Lower lobe of right lung (tissue), 2 donors: ENCODE results near the gene LCE1A. TPM values are rescaled to one million over a fixed set of nuclear protein-coding genes. Genes with fewer than 3 reads are reported as not detected.

Experiments used
- ATAC-seq, 2 donors: fragments of 200-7000 bp; cut with Tn5 transposase; one replicate each; pipeline ENCODE4 v1.9.1; 2020 to 2022; ENCODE audit warnings: mild to moderate bottlenecking in 2 of 2, moderate library complexity in 2 of 2
- DNase-seq: peaks from one replicate; pipeline ENCODE4 v3.0.0-alpha.2; 2020
- H3K27ac ChIP-seq: fragments of 200-600 bp; one replicate; pipeline ENCODE4 v1.8.0; 2022
- H3K27me3 ChIP-seq: fragments of 200-600 bp; one replicate; pipeline ENCODE4 v1.8.0; 2022; ENCODE audit warnings: low read depth
- H3K36me3 ChIP-seq: fragments of 200-600 bp; one replicate; pipeline ENCODE4 v1.8.0; 2022; ENCODE audit warnings: mild to moderate bottlenecking
- H3K4me1 ChIP-seq: fragments of 200-600 bp; one replicate; pipeline ENCODE4 v1.8.0; 2022
- H3K4me3 ChIP-seq: fragments of 200-600 bp; one replicate; pipeline ENCODE4 v1.8.0; 2022; ENCODE audit warnings: mild to moderate bottlenecking
- H3K9me3 ChIP-seq: fragments of 200-600 bp; one replicate; pipeline ENCODE4 v1.8.0; 2022
- CTCF ChIP-seq: fragments of 200-600 bp; IDR thresholded peaks from one replicate; pipeline ENCODE4 v1.8.0; 2022; ENCODE audit warnings: antibody characterized with exemption, mild to moderate bottlenecking
- intact Hi-C: fragments of 100-400 bp; cut with DNase I; formaldehyde crosslinking; loops from one replicate; pipeline ENCODE4 v1.11.0; 2022
- total RNA-seq: library from RNA; stranded (reverse); fragmentation: NEBNext Ultra II Directional; extraction: Animal tissue kit (Norgen Biotek cat#: 25700); gene quantifications from one replicate; pipeline ENCODE4 v1.2.1, GENCODE V29; 2021
- donor health status: DM: no; HTN: yes; CAD: no; lungs with severe emphysema.

The LCE1A gene
- total RNA-seq, 1 donor from 2014 or later, result not detected

- no peak for TF ChIP-seq CTCF
Measured at GRCh38 chr1:152796421-152796820, 30.9 kb upstream of the LCE1A start, which contains the start of gene LCE1D. Gene LCE1D (plus strand): TSS chr1:152796721. CDS start chr1:152797795, 1,074 bp downstream.

GRCh38 chr1:152801333-152801732, 25.9 kb upstream of the LCE1A start:
- intact Hi-C loops, result no loop called here
- no peaks in the 10 kb centered on the region for H3K27me3 ChIP-seq
- no peaks in the 10 kb centered on the region for H3K36me3 ChIP-seq
- ATAC-seq (no peak), DNase-seq (no peak)
- no peak overlapping the region for H3K4me3 ChIP-seq
- H3K9me3 ChIP-seq, result no peaks in the 10 kb centered on the region
- H3K4me1 ChIP-seq, result no peaks in the 10 kb centered on the region
- TF ChIP-seq CTCF, result no peak
- no peak overlapping the region for H3K27ac ChIP-seq

More at GRCh38 chr1:152796421-152796820, 30.9 kb upstream of the LCE1A start, which contains the start of gene LCE1D:
- Histone ChIP-seq H3K4me1 (no peaks in the 10 kb centered on the region), H3K27me3 (no peaks in the 10 kb centered on the region), H3K9me3 (no peaks in the 10 kb centered on the region), H3K4me3 (no peak within 1 kb of the TSS), H3K27ac (no peak within 1 kb of the TSS), H3K36me3 (no peaks in the 10 kb centered on the region)
- DNase-seq, result no peak
- intact Hi-C loops, result no loop called here
- peak in 1 of 2 donors; percentile 38 for ATAC-seq

- Histone ChIP-seq H3K9me3 (no peaks in the 10 kb centered on the region), H3K4me1 (no peaks in the 10 kb centered on the region), H3K27me3 (no peaks in the 10 kb centered on the region), H3K36me3 (no peaks in the 10 kb centered on the region), H3K27ac (no peak within 1 kb of the TSS), H3K4me3 (no peak within 1 kb of the TSS)
- no peak for DNase-seq
- intact Hi-C loops, result no loop called here
- TF ChIP-seq CTCF, result no peak
- no peak for ATAC-seq
Measured at GRCh38 chr1:152806576-152806975, 20.7 kb upstream of the LCE1A start, which contains the start of gene LCE1C. Gene LCE1C (minus strand): TSS chr1:152806651. CDS start chr1:152805478, 1,173 bp downstream.

GRCh38 chr1:152811050-152811449, 16.2 kb upstream of the LCE1A start:
- TF ChIP-seq CTCF, result no peak
- H3K27me3 ChIP-seq, result no peaks in the 10 kb centered on the region
- ATAC-seq, result no peak
- DNase-seq, result no peak
- H3K27ac ChIP-seq, result no peak overlapping the region
- no peaks in the 10 kb centered on the region for H3K36me3 ChIP-seq
- intact Hi-C loops, result no loop called here
- no peak overlapping the region for H3K4me3 ChIP-seq
- no peaks in the 10 kb centered on the region for H3K4me1 ChIP-seq
- no peaks in the 10 kb centered on the region for H3K9me3 ChIP-seq

GRCh38 chr1:152811671-152812070, 15.6 kb upstream of the LCE1A start, which contains the start of gene LCE1B:
Gene LCE1B (plus strand): TSS chr1:152811971. CDS start chr1:152812447, 476 bp downstream.
- H3K9me3 ChIP-seq, result no peaks in the 10 kb centered on the region
- no peak for ATAC-seq
- no peak within 1 kb of the TSS for H3K27ac ChIP-seq
- no peak within 1 kb of the TSS for H3K4me3 ChIP-seq
- DNase-seq, result no peak
- no peaks in the 10 kb centered on the region for H3K27me3 ChIP-seq
- H3K4me1 ChIP-seq, result no peaks in the 10 kb centered on the region
- no peak for TF ChIP-seq CTCF
- intact Hi-C loops, result no loop called here
- no peaks in the 10 kb centered on the region for H3K36me3 ChIP-seq
